ENCODE results near the gene BCOR.

The BCOR gene

GRCh38 chrX:40097504-40098263 is at the start of gene BCOR:
Gene BCOR (minus strand): TSS chrX:40097958. CDS start chrX:40077929, 20,029 bp downstream.
- peak; percentile 55 to 64 for DNase-seq (ENCODE audit: low read depth in 2 of 2)

GRCh38 chrX:40147126-40147952 is 49.6 kb upstream of the BCOR start:
- DNase-seq (ENCODE audit: low read depth in 2 of 2), result no peak

DNA sequence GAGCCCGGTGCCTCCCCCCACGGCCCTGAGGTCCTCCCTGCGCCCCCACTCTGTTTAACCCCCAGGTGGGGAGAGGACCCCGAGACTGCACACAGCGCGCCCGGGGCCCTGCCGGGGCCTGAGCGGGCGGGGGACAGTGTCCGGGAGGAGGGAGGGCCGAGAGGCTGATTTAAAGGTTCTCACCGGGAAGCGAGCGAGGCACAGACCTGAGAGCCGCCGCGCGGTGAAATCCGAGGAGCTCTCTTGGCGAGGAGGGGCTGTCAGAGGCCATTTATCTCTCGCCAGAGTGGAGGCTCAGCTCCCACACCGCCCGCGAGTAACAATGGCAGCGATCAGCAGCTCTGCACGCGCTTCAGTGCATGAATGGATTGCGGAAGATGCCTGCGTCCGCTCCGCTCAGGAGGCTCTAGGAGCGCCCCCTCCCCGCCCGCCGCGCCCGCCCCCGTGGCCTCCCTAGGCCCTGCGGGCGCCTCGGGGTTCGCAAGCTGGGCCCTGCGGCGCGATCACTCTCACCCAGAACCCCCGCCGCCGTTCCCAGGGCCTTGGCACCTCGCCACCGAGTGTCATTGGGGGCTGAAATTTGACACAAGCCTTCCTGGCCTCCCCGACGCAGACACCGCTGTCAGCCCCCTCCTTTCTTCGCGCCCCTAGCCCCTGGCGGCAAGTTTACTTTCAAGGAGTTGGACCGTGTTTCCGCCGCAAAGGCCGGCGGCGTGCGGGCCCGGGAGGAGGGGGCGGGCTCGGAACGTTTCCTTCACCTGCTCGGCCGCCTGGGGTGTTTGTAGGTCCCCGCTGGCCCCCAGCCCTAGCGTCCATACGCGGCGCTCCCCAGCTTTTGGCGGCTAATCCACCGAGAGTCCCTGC is 48.7 kb upstream of the BCOR start:
- DNase-seq (ENCODE audit: low read depth in 2 of 2), result no peak

- no peak for DNase-seq (ENCODE audit: low read depth in 2 of 2)
These were observed 48.1 kb upstream of the BCOR start for GRCh38 chrX:40145923-40146261.

- no peak for DNase-seq (ENCODE audit: low read depth in 2 of 2)
These were observed 47.5 kb upstream of the BCOR start for GRCh38 chrX:40145001-40145922.

GRCh38 chrX:40144576-40144975 is 46.8 kb upstream of the BCOR start:
- DNase-seq (ENCODE audit: low read depth in 2 of 2), result no peak

- no peak for DNase-seq (ENCODE audit: low read depth in 2 of 2)
These were observed 46.2 kb upstream of the BCOR start for GRCh38 chrX:40143987-40144386.

GRCh38 chrX:40143001-40143400 is 45.2 kb upstream of the BCOR start:
- no peak for DNase-seq (ENCODE audit: low read depth in 2 of 2)

DNA sequence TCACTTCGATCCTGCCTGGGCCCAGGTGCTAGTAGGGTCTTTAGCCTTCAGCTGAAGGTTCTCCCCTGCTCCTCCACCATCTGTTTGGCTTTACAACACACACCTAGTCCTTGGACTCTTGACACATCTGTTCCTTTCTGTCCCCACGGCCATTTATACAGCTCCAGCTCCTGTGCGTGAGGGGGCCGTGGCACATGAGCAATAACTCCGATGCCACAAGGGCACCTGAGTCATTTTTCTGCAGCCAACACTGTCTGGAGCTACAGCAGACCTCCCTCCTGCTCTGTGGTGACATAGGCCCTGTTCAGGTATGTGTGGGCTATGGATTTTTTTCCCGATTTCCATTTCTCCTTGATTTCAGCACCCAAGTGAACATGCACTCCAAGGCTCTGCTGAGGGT is 44.7 kb upstream of the BCOR start:
- DNase-seq (ENCODE audit: low read depth in 2 of 2), result no peak

DNA sequence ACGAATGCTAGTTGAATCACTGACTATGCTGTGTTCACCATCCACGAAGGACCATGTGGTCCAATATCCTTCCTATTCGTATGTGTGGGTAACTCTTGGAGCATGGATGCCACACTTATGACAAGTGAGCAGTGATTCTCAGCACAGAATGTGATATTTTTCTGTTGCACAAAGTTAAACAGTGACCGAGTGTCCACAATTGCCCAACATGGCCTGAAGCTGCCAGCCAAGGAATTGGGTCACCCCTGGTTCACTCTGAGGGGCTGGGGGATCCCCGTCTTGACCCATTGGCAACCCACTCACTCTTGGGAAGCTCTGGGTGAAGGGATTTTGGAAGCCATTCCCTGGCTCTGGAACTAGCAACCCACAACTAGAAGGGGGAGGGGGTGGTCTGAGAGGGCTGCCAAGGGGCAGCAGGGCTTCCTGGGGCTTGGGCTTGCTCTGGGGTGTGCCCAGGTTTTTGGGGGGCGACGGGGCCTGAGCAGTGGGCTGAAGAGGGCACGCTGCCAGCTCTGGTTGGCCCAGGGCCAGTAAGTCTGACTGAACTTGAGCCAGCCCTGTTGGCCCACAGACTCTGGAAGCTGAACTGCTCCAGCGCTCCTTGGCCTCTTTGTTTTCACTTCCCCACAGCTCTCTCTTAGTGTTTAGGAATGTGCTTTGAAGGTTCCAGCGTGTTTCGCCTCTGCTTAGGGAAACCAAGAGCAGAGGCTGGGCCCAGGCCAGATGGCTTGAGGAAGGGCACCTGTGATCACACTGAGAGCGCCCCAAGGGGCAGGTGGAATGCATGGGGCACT is 43.1 kb upstream of the BCOR start:
- DNase-seq (ENCODE audit: low read depth in 2 of 2), result no peak

GRCh38 chrX:40132751-40133150 is 35.0 kb upstream of the BCOR start:
- DNase-seq (ENCODE audit: low read depth in 2 of 2), result no peak

- no peak for DNase-seq (ENCODE audit: low read depth in 2 of 2)
These were observed 34.0 kb upstream of the BCOR start for GRCh38 chrX:40131654-40132337.

DNA sequence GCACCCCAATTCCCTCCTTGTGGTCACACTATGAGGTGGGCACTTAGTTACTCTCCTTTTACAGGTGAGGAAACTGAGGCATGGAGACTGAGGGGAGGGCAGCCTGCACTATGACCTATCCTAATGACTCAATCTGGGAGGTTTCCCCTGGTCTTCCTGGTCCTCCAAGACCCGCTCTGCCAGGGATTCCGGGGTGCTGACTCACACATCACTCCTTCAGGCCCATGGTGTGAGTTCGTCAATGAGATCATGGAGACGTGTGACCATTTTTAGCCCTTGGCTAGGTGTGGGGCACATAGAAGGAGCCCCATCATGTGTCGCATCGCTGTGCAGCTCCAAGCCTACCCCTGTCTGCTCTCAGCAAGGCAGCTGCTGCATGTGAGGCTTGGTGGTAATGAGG is 32.4 kb upstream of the BCOR start:
- DNase-seq (ENCODE audit: low read depth in 2 of 2), result no peak

- DNase-seq (ENCODE audit: low read depth in 2 of 2), result no peak
These were observed 29.3 kb upstream of the BCOR start for GRCh38 chrX:40127052-40127451.

GRCh38 chrX:40122487-40122886 is 24.7 kb upstream of the BCOR start:
- no peak for DNase-seq (ENCODE audit: low read depth in 2 of 2)

DNA sequence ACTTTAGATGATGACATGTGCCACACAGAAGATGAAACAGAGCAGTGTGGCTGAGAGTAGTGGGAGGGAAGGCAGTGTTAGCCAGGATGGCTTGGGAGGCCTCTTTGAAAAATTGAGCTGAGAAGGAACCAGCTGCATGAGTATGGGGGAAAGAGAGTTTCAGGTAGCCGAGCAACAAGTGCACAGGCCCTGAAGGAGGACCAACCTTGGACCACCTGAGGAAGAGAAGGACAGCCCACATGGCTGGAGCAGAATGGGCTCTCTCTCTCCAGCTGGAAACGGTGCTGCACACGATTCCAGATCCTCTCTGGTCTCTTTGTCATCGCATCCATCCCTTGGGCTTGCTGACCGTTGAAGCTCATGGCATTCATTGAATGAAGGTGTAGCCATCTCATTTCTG is 23.9 kb upstream of the BCOR start:
- no peak for DNase-seq (ENCODE audit: low read depth in 2 of 2)

DNA sequence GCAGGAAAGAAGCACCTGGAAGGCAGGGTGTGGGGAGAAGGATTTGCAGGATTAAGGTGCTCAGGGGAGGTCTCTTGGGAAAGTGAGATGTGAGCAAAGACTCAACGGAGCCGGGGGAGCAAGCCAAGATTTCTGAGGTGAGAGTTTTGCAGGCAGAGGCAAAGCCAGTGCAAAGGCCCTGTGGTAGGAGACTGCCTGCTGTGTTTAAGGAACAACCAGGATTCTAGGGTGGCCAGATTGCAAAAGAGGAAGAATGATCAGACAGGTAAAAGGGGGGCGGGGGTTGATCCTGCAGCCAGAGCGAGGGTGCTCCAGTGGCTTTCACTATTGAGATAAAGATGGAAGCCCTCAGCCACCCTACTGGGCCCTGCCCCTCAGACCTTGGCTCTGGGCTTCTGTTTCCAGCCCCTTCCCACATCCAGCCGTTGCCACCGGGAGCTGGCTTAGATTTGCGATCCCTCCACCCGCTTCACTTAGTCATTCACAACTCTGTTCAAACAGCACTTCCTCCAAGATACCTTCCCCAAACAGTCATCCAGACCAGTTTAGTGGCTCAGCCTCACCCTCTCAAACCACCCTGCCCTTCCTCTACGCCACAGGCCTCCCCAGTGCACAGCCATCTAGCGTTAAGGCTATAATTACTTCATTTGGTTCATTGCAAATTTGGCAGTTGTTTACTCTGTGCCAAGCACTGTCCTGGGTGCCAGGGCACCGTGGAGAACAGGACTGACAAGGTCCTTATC is 23.3 kb upstream of the BCOR start:
- no peak for DNase-seq (ENCODE audit: low read depth in 2 of 2)

DNA sequence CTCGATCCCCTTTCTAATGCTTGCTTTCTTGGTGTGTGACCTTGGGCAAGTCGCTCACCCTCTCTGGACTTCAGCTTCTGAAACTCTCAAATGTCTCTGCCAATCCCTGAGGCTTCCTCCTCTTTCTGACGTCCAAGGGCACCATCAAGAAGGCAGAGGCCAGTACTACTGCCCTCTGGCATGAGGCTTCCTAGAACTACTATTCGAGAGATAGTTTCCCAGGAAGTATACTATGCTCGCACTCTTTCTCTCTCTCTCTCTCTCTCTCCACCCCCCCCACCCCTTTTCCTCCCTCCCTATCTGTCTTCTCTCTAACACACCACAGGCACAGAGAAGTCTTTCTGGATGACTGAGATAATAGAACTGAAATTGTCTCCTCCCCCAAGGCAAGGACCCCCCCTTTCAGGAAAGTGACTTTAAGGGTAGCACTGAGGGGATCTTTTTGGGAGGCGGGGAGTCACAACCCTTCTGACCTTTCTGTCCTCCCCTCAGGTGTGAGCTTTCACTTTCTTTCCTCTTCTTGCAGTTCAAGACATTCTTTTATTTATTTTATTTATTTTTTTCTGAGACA is 20.0 kb upstream of the BCOR start:
- no peak for DNase-seq (ENCODE audit: low read depth in 2 of 2)

DNA sequence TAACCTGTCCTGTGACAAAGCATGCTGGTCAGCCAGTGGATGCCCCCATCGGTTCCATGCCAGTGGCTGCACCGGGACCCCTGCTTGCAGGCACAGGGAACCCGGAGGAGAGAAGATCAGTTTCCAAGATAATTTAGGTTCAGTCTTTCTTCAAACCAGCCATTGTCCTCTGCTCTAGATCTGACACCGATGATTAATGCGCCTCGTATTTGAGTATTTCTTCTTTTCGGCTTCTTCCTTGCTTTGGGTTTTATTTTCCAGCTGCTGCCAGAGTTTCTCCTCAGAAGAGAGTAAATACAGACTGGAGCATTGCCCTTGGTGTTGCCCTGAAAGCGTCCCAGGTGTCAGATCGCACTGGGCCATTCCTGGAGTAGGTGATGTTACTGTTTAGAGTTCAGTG is 19.2 kb upstream of the BCOR start:
- no peak for DNase-seq (ENCODE audit: low read depth in 2 of 2)
